Adrenal gland (tissue), 5 donors: Measurements from ENCODE around the gene TAAR8.

Experiments used
- POLR2A ChIP-seq, 2 donors: fragments of 450-650 bp; IDR thresholded peaks; one replicate each; pipeline ENCODE4 v1.6.1; 2017; ENCODE audit warnings: antibody characterized with exemption in 2 of 2, mild to moderate bottlenecking in 2 of 2, moderate library complexity in 1 of 2
- TF ChIP-seq, protein P1 (sequence below), 6 experiments: fragments of 450-650 bp in 4 of 6; fragments of 200-600 bp in 2 of 6; sonication (generic) in 1 of 6; IDR thresholded peaks; 1 replicate in 5 of 6; 2 replicates in 1 of 6; pipeline versions ENCODE4 v1.5.1 to v1.8.0; 2016 to 2021; ENCODE audit warnings: antibody characterized with exemption in 6 of 6, mild to moderate bottlenecking in 2 of 6, moderate library complexity in 1 of 6
- donor health status: DM: no; HTN: no; CAD: no.

DNA sequence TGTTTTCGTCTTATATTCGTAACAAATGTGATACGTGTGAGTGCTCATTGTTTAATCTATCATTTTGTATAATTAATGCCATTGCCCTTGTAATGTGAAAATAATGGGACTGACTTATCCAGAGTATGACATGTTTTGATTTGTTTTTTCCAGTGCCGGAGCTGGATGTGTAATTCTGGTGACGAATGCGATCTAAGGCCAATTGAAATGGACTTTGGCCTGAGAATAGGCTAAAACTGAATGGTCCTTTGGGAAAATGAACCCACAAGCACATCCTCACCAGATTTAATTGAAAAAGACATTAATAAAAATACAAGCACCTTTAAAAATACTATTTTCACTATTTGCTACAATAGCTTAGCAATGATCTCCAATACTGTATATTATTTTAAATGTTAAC is 43.7 kb downstream of the TAAR8 start:
- TF ChIP-seq, protein P1, sequence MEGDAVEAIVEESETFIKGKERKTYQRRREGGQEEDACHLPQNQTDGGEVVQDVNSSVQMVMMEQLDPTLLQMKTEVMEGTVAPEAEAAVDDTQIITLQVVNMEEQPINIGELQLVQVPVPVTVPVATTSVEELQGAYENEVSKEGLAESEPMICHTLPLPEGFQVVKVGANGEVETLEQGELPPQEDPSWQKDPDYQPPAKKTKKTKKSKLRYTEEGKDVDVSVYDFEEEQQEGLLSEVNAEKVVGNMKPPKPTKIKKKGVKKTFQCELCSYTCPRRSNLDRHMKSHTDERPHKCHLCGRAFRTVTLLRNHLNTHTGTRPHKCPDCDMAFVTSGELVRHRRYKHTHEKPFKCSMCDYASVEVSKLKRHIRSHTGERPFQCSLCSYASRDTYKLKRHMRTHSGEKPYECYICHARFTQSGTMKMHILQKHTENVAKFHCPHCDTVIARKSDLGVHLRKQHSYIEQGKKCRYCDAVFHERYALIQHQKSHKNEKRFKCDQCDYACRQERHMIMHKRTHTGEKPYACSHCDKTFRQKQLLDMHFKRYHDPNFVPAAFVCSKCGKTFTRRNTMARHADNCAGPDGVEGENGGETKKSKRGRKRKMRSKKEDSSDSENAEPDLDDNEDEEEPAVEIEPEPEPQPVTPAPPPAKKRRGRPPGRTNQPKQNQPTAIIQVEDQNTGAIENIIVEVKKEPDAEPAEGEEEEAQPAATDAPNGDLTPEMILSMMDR (IDR thresholded peaks at IDR 0.05) = no peak
- no peak for TF ChIP-seq POLR2A (IDR thresholded peaks at IDR 0.05)
